ENCODE data around the gene LRRC53.

Gene LRRC53, protein sequence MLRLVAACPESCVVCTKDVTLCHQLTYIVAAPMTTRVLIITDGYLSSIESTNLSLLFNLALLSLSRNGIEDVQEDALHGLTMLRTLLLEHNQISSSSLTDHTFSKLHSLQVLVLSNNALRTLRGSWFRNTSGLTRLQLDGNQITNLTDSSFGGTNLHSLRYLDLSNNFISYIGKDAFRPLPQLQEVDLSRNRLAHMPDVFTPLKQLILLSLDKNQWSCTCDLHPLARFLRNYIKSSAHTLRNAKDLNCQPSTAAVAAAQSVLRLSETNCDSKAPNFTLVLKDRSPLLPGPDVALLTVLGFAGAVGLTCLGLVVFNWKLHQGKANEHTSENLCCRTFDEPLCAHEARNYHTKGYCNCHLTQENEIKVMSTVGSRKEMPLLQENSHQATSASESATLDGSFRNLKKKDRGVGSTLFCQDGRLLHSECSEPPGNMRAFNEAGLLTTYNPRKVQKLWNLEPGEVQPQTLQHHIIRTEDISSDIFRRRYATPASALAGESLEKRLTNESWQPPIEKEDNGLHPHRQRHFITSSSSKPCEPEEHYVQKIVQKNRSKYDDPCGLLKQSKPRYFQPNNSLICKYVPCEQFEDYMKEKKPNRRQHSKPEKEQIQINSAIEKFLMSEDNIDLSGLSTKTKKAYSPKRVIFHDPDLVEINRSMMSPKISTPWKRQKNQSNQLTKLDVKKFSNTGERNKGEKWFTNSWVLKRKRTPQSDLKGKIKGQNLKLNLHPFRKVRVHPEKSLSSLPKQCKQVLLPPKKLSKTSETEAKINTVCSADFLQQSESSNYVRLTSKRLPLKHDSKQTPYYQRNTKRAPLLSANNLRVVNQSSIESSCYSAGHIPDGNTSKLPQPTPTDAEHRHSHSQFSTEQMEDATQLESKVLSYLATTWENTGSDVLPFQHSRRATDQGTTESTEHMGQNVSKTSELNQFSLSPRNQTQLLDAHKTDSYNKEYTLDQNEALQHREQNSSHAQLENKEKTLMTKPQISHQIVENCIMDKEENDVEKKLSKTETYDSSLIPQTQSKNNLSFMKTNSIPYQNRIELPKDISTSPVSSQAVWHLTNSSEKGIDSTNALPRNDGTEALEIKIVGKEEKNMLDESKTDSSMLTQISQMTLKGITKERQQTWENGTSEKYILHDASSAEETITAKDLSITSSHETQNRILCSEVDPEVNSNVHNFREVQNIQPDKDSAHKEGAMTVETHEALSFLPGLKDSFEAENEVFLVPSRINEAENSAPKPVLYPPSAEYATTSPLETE

DNA sequence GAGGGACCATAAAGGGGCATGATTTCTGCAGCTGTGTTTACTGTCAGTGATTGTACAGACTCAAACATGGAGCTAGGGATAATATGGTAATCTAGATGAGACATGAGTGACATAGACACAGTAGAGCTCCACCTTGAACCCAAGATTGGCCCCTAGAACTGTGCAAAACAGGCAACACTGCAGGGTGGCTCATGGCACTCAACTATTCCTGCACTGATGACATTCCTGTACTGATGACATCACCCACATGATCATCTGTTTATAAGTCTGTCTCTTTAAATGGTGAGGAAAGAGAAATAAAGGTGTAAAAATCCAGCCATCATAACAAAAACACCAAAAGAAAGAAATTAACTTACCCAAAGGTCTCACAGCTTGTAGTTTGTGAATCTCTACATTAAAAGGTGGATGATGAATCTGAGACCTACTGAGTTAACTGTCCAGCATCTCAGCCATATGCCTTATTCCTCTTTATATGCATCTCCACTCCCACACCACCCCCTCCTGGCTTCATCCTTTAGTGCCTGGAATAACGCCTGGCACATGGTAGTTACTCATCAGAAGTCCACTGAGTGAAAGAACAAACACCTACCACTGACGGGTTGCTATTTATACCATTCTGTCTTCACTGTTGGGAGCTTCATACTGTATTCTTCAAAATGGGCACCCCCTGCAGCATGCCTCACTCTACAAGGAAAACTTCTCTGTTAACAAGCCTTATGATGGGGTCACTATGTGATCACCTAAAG is at the start of gene LRRC53:
Gene LRRC53 (minus strand): TSS at position 442 of the 746 bp plus-strand sequence. CDS start 29,262 bp downstream, outside the sequence.
- DNase-seq = peak in 12 of 58 donors; percentile 5 to 51 (median 18)

DNA sequence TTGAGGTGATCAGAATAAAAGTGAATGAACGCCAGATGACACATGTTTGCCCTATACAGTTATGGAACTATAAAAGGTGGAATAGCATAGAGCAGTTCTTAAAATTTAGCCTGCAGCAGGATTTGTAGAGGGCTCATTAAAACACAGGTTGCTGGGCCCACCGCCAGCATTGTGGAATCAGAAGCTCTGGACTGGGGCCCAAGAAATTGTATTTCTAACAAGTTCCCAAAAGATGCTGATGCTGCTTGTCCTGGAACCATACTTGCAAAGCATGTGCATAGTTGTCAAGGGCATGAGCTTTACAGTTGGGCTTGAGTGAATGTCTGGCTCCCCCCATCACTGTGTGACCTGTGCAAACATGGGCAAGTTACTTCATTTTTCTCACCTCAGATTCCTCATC is 37.5 kb upstream of the LRRC53 start:
- no peak for DNase-seq

DNA sequence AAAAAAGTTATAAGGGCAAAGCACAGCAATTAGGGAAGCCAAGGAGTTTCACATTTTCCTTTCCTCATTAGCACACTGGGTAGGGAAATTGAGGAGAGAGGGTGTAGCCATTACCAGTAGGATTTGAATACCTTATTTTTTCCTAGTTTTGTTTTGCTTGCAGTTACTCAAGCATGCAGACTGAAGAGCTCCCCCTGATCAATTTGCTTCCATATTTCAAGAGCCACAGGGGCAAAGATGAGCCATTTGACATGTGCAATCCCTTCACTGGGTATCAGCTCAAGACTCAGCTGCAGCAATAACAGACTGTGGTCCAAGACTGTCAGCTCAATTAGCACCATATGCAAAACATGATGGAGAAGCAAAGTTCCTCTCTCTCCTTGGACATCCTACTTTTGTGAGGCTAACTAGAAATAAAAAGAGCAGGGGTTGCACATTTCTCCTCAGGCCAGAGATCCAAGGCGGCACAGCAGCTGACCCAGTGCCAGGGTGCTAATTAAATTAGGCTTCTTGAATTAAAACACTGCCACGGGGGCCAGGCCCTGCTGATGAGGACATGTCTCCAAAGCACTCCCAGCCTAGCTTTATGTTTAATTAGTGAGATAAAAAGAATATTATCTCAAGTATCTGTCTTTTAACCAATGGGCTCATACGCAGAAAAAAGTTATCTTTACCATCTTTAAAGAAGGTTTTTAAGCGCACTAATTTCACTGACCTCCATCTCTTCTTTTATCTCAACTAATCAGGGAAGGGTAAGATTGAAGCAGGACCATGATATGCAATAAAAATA is 36.7 kb upstream of the LRRC53 start:
- DNase-seq = no peak

DNA sequence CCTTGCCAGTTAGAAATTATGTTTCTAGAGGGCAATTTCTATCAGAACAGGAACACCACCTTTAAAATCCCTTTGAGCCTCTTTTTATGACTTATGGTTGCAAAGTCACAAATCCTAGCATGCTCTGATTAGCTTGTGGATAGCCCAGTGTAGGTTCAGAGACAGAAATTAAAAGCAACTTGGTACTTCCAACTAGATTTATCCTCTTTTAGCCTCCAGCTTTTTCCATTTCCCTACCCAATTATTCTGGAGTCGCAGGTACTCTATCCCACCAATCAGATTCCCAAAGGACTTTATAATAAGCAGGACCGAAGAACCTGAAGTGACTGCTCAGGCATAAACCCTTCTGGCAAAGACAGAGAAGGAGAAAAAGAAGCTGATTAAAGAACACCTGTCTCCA is 33.4 kb upstream of the LRRC53 start:
- no peak for DNase-seq

DNA sequence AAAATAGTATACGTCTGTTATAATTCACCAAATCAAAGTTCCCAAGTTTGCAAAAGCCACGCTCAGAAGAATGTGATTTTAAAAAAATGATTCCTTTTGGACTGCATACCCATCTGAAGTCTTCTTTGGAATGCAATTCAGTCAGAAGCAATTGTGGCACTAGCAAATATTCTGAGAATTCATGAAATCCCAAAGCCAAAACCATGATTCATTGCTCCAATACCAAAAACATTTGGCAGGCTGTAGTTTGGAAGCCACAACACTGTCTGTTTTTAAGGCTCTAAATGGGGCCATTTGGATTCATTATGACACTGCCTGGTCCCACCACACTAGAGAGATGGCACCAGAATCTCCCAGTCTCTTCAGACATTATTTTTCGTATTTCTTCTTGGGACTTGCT is 21.8 kb upstream of the LRRC53 start:
- peak in 1 of 58 donors; percentile 10 for DNase-seq

DNA sequence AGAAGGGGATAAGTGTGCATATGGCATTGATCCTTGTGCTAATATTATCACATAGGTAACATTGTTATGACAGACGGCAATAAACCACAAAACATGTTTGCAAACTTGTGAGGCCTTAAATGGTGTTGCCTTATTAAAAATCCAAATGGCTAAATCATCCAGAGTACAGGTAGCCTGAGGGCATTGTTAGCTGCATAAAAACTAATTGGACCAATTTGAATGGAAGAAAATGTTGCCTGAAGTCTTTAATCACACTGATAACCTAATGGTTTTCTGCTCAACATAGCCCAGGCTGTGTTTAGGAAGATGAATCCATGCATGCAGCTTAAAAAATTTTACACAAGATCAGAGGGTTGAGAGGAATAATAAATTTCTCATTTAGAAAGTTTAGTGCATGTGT is 19.4 kb upstream of the LRRC53 start:
- no peak for DNase-seq

DNA sequence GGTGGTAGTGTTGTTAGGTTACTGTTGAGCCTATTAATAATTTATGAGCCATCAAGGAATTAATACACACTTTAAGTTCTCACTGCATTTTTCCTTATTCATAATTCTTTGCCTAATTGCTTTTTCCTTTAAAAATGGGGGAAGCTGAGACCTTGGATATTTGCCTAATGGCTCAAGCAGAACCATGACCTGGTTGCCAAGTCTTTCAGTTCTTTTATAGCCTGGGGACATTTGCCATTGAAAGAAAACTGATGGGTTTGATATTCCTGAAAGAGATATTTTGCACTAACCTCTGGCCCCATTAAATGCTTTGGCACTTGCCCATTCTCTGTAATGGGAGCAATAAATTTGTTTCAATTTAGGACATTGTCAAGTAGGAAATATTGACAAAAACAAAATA is 18.5 kb upstream of the LRRC53 start:
- no peak for DNase-seq

DNA sequence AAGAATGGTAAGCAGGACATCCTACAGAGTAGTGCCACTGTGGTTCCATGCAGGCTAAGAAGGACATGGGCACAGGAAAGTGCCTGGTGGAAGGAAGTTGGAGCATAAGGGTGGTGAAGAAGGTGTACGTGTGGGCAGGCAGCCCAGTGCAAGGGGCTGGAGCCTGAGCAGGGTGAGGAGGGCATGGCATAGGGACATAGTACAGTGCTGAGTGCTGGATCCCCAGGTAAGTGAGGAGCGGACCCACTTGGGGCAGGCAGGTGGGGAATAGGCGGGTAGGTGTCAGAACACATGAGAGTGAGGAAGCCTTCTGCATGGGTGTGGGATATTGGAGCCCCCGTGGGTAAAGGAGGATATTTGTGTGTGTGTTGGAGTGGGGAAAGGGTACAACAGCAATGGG is 15.7 kb upstream of the LRRC53 start:
- no peak for DNase-seq

DNA sequence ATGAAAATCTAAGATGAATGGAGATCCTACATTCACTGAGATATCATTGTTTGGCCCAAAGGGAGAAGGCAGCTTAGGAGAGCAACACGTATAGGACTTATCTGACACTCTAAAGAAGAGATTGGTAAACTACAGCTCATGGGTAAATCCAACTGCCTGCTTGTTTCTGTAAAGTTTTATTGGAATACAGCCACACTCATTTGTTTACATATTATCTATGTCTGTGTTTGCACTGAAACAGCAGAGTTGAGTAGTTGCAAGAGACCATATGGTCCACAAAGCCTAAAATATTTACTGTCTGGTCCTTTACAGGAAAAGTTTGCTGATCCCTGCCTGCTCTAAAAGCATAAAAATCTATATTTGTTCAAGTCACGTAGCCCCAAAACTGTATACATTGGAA is 14.3 kb upstream of the LRRC53 start:
- DNase-seq = no peak

DNA sequence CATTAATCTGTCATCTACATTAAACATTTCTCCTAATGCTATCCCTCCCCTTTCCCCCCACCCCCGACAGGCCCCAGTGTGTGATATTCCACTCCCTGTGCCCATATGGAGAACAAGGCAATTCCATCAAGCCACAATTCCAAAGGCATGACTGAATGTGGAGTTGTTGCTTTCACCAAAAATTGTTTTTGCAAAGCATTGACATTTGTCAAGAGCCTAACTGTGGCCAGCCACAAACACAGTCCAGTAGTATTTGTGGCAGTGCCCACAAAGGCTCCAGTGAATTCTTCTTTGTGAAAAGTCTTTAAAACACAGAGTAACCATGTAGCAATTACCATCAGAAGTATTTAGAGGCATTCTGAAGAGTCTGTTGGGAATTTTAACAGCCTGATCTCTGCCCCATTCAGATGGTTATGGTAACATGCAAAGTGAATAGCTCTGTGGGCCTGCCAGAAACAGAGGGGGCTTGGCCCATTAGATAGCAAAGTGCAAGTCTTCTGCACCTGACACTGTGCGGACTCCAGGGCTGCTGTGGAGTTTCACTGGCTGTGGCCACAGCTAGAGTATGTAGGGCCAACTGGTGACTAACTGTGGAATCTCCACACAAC is 11.6 kb upstream of the LRRC53 start:
- no peak for DNase-seq

DNA sequence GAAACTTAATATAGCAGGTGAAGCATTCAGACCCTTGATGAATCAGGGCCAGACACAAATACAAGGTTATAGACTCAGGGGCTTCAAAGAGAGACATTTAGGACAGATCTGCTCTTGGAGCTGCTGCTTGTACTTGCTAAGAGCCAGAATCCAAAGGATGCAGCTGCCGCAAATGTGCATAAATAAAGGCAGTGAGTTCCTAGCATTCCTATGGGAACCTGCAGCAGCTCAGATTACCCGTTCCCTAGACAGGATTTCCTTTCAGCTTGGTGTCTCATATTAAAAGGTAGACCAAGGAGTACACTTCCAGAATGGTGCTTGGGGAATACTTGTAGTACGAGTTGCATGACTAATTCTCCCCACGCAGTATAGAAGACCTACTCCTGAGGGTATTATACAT is 9.7 kb upstream of the LRRC53 start:
- peak in 1 of 58 donors; percentile 10 for DNase-seq

DNA sequence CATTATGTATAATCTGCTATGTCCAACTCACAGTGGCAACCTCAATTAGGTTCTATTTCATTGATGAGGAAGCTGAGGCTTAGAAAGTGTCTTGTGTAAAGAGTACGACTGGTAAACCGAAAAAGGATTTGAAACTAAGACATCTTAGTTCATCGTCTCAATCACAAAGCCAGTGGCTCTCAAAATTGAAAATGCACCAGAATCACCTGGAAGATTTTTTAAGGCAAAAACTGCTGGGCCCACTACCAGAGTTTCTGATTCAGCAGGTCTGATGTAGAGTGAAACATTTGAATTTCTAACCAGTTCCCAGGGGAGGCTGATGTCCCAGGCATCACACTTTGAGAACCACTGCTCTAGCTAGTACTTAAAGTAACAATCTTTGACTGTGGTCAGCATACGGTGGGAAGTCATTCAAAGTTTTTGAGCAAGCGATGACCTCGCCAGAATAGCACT is 5.2 kb upstream of the LRRC53 start:
- no peak for DNase-seq

DNA sequence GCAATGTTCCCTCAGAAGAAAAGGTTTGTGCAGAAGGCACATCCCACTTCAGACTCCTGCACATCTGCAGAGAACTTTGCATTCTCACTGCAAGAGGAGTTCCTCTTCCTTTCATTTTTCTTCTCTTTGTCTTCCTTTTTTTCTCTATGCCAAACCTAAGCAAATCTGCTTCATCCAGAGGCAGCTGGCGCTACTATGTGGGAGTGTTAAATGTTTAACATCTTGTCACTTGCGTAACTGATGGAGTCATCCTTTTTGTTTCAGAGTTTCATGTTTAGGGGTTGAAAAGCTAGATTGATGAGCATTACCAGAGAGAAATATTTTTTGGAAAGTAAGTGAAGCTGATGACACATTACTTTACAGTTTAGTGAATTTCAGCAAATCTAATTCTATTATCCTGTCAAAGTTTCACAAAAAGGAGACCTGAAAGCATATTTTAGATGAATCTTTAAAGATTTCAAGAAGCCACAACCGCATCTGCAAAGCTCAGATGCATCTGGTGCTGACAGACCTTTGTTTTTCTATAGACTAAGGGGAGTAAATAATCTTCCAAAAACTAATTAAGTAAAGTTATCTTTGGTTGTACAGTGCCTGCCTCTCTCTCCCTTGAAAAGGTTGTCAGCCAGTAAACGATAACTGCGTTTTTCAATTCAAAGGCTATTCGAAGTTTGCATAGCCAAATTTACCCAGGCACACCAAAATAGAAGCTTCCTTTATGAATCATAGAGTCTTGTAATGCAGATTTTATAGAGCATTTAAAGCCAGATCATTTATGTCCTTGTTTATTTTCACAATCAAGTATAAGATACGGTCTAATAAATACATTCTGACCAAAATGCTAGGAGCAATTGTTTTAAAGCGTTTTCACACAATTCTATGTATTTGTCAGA is 1.2 kb upstream of the LRRC53 start:
- DNase-seq = peak in 16 of 58 donors; percentile 3 to 60 (median 20)

DNA sequence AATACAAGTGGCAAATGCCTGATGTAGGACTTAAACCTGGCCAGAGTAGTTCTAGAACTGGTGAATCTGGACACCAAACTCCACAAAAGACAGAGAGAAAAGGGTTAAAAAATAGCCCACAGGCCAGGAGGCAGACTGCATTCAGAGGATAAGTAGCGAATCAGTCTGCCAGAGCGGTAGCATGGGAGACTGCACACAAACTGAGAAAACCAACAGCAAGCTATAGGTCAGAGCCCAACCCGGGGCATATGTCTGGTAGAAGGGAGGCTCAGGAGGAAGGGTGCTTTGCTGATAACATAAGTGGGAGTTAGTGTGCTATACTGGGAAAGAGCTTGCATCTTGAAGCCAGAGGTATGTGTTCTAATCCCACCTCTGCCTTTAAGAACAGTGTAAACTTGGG is 4.0 kb downstream of the LRRC53 start:
- DNase-seq = no peak

DNA sequence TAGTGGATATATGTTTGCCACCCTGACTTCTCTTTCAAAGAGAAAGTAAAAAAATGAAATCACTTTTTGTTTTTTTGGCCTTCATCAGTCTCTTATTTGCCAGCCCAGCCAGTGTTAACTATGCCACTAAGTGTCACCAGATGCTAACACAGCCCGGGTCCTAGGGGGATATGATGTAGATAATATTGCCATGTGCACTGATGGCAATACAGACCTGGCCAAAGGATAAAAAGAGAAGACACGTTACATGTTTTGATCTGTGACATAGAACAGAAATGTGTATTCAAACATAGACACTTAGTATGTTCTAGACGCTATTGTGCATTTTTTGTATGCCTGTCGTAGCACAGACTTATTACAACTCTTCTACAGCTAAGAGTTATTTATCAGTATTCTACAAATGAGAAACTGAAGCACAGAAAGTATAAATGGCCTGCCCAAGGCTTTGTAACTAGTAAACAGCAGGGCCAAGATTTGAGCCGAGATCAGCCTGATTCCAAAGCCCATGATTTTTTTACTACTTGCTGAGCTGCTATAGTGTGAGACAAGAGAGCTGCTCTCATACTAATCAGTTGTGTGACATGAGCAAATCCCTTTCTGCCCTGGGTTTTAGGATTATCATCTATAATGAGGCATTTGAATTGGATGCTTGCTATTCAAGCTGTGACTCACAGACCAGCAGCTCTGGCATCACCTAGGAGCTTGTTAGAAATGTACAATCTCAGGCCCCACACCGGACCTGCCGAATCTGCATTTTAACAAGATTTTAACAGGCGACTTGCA is 6.3 kb downstream of the LRRC53 start:
- DNase-seq = no peak

DNA sequence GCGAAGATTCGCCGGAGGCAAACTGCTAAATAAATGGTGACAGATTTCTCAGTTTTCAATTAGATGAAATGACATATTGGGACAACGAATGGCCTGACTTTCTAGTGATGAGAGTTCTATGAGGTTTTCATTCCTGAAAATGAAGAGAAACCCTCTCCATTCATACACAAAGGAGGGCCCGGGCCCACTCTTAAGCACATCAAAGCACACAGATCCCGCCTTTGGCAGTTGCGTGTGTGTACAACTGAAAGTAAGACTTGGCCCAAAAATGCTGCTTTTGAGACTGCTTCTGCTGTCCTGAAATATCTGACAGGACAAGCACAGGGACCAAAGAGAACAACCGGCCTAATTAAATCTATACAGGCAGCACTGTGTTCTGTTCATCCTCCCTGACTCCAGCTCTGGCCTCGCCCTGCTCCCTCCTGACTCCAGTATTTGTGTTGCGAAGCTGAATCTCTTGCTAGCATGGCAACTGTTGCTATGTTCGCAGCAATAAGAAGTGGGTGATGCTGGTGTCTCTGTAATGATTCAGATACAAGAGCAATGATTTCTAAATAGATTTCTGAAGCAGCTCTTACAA is 7.4 kb downstream of the LRRC53 start:
- DNase-seq = peak in 30 of 58 donors; percentile 6 to 64 (median 34)
